ENCODE data around the gene NAALADL1.
A peak's percentile ranks its signal among the peaks of the same experiment; 100 is the strongest.
"Not testable (repeated sequence)": the region's sequence is repeated elsewhere in the genome, so short reads cannot be mapped to it uniquely, and the experiment has no call there.

NAALADL1 gene

GRCh38 chr11:65047581-65048422 is 10.6 kb downstream of the NAALADL1 start:
- FAIRE-seq: no peak

GRCh38 chr11:65045728-65046127 is 12.6 kb downstream of the NAALADL1 start:
- FAIRE-seq: no peak

- FAIRE-seq: no peak
Observed at GRCh38 chr11:65045061-65045460, 13.3 kb downstream of the NAALADL1 start.

GRCh38 chr11:65043881-65044501 is 14.4 kb downstream of the NAALADL1 start:
- FAIRE-seq: no peak

- FAIRE-seq: no peak
Observed at GRCh38 chr11:65042891-65043290, 15.5 kb downstream of the NAALADL1 start.

- no peak for FAIRE-seq
Observed at GRCh38 chr11:65040847-65041622, 17.3 kb downstream of the NAALADL1 start, which contains the start of gene SAC3D1. Gene SAC3D1, plus strand, starts transcription at chr11:65041210. Its CDS starts 83 bp downstream, at chr11:65041293.

GRCh38 chr11:65040520-65040846 is 17.9 kb downstream of the NAALADL1 start:
- FAIRE-seq: peak; percentile 41

GRCh38 chr11:65036931-65037330 is 21.4 kb downstream of the NAALADL1 start:
- FAIRE-seq: no peak

- no peak for FAIRE-seq
Observed at GRCh38 chr11:65035579-65035978, 22.8 kb downstream of the NAALADL1 start.

GRCh38 chr11:65034423-65034822 is 23.9 kb downstream of the NAALADL1 start:
- FAIRE-seq: no peak

GRCh38 chr11:65032216-65032615 is 26.1 kb downstream of the NAALADL1 start:
- FAIRE-seq: no peak

- FAIRE-seq: no peak
Observed at GRCh38 chr11:65027213-65028067, 30.9 kb downstream of the NAALADL1 start, which contains the start of gene SNX15. Gene SNX15, plus strand, starts transcription at chr11:65027439. Its CDS starts 99 bp downstream, at chr11:65027538.

GRCh38 chr11:65026810-65027209 is 31.5 kb downstream of the NAALADL1 start:
- no peak for FAIRE-seq

- FAIRE-seq: not testable (repeated sequence)
Observed at GRCh38 chr11:65023502-65023901, 34.9 kb downstream of the NAALADL1 start.

GRCh38 chr11:65021509-65021908 is 36.8 kb downstream of the NAALADL1 start:
- no peak for FAIRE-seq

GRCh38 chr11:65021003-65021402 is 37.4 kb downstream of the NAALADL1 start:
- FAIRE-seq: no peak

- no peak for FAIRE-seq
Observed at GRCh38 chr11:65019824-65020223, 38.5 kb downstream of the NAALADL1 start.

- no peak for FAIRE-seq
Observed at GRCh38 chr11:65017937-65018336, 40.4 kb downstream of the NAALADL1 start.

GRCh38 chr11:65016705-65017104 is 41.6 kb downstream of the NAALADL1 start:
- no peak for FAIRE-seq

GRCh38 chr11:65014726-65015227 is 43.6 kb downstream of the NAALADL1 start:
- FAIRE-seq: no peak

GRCh38 chr11:65013888-65014725 is 44.2 kb downstream of the NAALADL1 start, which contains the start of gene ARL2:
Gene ARL2, plus strand, starts transcription at chr11:65014160. Its CDS starts 48 bp downstream, at chr11:65014208.
- no peak for FAIRE-seq
